ENCODE results near the gene SCGB3A1.

Gene SCGB3A1

GRCh38 chr5:180603076-180603594 lies 11.8 kb upstream of the SCGB3A1 start:
- DNase-seq = no peak

DNA sequence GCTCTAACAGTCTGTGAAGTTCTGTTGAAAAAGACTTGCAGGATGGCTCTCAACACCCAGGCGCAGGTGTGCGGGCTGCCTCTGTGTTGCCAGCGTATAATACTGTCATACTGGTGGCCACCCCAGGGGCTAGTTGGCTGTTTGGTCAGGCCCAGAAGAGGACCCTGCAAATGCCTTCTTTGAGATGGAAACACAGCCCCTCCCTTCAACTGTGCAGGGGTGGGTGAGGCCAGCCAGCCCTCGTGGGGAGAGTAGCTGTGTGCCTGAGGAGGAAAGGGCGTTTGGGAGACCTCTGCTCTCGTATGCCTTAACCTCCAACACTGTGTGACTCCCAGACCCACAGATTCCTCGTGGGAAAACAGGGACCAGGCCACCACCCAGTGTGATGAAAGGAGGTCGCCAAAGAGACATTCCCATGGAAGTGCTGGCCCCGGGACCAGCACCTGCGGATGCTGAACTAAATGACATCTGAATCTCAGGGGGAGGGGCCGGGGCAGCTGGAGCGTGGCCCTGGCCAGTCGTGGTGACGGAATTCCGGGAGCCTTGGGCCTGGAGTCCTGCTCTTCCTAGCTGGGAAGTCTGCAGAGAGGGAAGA lies 11.3 kb upstream of the SCGB3A1 start:
- DNase-seq = no peak

DNA sequence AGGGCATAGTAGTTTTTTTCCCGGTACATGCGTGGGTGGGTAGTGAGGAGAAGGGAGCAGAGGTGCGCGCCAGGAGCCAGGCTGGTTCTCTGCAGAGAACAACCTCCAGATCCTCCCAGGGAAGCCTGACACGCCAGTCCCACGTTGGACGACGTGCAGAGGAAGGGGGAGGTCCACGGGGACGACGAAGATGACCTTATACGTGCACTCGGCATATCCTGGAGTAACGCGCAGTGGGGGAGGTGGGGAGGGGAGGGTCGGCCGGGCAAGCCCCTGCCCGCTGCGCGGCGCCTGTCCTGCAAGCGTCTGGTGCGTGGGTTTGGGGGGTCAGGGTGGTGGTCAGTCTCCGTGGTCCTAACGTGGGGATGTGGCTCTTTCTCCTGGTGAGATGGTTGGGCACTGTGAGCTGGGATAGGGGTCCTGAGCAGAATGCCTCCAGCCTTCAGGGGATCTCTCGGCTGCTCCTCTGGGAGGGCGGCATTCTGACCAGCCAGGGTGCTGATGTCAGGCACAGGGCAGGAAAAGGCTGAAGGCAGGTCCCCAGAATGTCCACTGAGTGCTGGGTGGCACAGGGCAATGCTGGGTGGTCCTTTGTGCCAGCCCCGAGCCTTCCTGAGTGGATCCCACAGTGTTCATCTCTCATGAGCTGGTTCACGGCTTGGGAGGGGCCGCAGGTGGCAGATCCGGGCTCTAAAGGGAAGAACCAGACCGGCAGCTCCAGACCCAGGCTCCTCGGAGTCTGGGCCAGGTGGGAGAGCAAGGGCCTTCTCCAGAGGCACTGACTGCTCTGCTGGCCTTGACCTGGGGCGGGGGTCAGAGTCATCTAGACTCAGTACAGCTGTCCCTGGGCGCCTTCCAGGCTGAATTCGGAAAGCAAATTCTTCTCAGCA lies 10.5 kb upstream of the SCGB3A1 start:
- DNase-seq = no peak

- no peak for DNase-seq
These were observed 9.3 kb upstream of the SCGB3A1 start for GRCh38 chr5:180600554-180601041.

DNA sequence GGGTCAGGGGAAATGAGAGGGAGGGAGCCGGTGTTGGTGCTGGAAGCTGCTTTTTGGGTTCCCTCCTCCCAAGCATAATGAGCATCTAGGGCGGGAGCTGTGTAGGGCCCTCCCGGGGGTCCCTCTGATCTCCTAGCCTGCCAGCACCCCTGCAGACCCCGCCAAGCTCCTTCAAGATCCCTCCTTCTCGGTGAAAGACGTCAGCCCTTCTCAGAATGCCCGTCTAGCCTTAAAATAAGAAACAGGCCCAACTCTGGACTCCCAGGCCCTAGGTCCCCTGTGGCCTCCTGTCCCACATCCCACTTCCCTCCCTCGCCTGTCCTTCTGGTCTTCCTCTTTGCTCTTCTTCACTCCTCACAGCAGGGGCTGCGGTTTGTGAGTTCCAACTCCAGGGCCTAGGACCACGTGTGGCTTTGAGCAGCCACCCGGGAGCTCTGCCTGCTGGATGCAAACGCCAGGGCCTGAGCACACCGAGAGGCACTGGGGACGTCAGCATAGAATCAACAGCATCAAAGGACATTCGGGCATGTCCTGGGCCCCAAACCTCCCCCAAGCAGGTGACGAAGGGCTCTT lies 8.8 kb upstream of the SCGB3A1 start:
- DNase-seq = no peak

GRCh38 chr5:180599590-180599914 lies 8.3 kb upstream of the SCGB3A1 start:
- DNase-seq = no peak

GRCh38 chr5:180598797-180599589 lies 7.7 kb upstream of the SCGB3A1 start:
- DNase-seq = no peak

DNA sequence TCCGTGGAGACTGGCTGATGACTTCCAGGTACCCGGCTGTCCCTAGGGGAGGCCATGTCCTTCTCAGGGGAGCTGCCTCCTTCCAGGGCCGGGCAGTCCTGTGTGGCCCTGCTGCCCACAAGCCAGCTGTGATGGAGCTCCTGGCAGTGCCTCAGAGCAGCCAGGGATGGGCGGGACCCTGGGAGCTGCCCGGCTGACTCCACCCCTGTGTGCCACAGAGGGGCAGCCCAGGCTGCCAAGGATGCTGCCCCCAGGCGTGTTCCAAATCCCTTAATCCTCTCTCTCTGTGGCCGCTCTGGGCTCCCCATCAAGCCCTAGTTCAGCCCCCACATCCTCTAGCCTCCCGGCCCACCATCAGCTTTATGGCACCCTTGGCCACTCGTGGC lies 7.0 kb upstream of the SCGB3A1 start:
- no peak for DNase-seq

GRCh38 chr5:180596668-180597231 lies 5.5 kb upstream of the SCGB3A1 start:
- peak; percentile 38 for DNase-seq

- no peak for DNase-seq
These were observed 4.9 kb upstream of the SCGB3A1 start for GRCh38 chr5:180596115-180596667.

DNA sequence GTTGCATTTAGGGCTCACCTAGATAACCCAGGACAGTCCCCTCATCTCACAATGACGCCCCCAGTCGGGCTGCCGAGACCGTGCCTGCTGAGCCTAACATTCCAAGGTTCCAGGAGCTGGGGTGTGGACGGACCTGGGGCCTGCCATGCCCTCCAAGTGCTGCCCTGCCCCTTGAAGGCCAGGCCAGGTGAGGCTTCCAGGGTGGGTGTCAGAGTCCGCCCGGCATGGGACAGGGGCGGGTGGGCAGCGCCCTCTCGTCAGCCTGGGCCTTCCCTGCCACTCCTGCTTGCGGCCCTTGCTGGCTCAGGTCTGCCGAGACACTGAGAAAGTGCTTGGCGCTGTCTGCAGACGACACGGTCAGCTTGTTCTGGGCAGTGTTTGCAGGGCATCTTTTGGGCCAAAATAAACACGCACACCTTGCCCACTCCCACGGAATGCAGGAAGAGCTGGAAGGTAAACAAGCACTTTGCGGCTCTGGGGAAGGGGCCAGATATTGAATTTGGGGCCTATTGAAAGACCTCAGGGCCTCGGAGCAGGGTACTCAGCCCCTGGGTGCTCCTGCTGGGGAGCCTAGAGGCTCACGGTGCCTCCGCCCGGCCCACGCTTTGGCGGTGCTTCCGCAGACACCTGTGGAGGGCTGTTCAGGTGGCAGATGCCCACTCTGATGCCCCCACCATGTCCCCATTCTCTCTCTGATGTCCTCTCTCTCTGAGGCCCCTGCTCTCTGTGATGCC lies 4.2 kb upstream of the SCGB3A1 start:
- no peak for DNase-seq

DNA sequence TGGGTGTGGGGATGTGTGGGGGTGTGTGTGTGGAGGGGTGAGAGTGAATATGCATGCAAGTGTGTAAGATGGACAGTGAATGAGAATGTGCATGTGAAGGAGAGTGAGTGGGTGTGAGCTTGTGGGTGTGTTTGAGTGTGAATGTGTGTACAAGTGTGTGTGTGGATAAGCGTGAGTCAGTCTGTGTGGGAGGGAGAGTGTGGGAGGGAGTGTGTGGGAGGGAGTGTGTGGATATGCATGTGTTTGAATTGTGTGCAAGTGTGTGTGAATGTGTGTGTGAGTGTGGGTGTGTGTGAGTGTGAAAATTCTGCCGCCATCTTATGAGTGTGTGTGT lies 3.7 kb upstream of the SCGB3A1 start:
- DNase-seq = no peak

DNA sequence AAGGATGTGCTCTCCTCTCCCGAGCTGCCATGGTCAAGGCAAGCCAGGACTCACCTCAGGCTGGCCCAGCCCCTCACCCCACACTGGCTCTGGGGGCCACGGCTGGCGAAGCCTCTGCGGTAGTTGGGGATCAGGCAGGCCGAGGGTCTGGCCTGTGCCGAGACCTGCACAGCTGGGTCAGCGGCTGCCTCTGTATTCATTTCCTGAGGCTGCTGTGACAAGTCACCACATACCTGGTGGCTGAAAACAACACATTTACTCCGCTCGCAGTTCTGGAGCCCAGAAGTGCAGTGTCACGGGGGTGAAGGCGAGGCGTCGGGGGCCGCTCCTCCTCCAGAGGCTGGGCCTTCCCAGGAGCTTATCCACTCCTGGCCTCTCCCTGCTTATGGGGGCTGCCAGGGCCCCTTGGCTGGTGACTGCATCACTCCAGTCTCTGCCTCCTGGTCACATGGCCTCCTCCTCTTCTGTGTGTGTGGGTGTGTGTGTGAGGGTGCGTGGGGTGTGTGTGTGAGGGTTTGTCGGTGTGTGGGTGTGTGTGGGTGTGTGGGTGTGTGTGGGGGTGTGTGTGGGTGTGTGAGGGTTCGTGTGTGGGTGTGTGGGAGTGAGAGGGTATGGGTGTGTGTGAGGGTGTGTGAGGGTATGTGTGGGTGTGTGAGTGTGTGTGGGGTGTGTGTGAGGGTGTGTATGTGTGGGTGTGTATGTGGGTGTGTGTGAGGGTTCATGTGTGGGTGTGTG lies 3.2 kb upstream of the SCGB3A1 start:
- DNase-seq = no peak

DNA sequence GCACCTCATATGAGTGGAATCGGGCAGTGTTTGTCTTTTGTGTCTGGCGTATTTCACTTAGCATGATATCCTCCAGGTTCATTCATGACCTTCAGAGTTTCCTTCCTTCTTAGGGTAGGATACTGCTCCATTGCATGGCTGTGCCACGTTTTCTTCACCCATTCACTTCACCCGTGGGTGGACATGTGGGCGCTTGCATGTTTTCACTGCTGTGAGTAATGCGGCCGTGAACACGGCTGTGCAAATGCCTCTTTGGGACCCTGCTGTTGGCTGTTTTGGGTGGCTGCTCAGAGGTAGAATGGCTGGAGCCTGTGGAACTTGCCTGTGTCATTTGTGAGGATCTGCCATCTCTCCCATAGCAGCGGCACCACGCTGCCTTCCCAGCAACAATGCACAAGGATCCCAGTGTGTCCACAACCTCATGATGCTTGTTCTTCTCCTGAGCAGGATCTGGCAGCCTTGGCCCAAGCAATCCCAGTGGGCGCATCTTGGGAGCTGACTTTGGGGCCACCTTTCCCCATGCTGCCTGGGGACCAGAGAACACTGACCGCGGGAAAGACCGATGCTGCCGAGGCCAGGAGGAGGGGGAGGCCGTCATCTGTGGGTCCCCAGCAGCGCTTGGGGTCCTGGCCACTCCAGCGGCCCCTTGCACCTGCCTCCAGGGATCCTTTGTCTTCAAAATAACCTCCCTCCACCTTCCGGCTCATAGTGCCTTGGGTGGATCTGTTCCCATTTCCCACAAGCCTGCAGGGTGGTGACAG lies 2.3 kb upstream of the SCGB3A1 start:
- DNase-seq = no peak

DNA sequence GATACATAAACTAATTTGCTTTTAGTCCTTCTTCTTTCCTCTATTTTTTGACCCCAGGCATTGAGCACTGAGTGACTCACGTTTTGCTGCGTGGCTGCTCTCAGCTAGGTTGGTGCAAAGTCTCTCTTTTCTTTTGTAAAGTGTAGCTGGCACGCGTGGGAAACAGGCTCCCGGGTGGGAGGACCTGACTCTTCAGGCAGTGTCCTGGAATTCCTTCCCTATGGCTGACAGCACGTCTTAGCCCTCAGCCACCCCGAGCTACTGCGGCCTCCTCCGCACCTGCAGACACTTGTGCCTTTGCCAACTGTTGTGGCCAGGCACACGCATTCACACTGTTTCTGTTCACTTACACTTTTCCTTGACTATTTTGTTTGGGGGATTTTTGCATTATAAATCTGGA lies 877 bp upstream of the SCGB3A1 start:
- no peak for DNase-seq

- no peak for DNase-seq
These were observed 572 bp downstream of the SCGB3A1 start for GRCh38 chr5:180590543-180591310.

DNA sequence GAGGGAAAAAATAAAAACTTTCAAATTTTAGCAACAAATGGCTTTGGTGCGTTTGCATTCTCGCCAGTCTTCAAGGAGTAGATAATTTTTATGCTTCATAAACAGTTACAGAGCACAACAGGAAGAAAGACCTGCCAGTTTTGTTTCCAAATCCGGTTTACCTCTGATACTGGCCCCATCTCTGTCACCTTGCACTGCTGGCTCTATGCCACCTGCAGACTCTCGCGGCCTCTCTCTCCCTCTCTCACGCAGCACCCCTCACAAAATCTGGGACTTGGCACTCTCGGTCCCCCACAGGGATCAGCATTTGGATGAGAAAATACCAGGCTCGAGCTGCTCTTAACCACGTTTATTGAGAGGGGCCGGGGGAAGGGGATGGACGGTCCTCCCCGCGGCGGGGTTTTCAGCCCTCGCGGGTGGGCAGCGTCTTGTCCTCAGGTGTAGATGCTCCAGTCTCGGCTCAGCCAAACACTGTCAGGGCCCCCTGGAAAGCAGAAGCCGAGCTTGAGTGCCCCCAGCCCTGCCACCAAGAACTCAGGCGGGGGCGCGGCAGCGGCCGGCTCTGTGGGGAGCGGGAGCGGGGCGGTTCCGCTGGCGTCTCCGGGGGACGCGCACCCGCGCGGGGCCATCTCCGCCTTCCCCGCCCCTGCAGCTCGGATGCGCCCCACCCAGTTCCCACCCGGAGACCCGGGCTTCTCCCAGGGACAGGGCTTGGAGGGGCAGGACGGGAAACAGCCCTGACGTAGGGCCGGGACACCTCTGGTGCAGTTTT lies 1.3 kb downstream of the SCGB3A1 start:
- no peak for DNase-seq

DNA sequence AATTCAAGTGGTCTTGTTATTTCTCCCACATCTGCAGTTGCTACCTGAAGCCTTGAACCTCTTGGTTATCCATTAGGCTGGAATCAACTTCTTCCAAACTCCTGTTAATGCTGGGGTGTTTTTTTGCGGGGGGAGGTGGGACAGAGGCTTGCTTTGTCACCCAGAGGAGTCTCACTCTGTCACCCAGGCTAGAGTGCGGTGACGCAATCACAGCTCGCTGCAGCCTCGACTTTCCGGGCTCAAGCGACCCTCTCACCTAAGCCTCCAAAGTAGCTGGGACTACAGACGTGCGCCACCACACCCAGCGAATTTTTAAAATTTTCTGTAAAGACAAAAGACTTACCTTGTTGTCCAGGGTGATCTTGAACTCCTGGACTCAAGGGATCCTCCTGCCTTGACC lies 4.4 kb downstream of the SCGB3A1 start:
- DNase-seq = no peak

GRCh38 chr5:180586204-180586603 lies 5.1 kb downstream of the SCGB3A1 start:
- DNase-seq = no peak
